Smooth muscle cell (in vitro differentiated cells): ENCODE data around the gene CEP164. TPM values are rescaled to one million over a fixed set of nuclear protein-coding genes. Genes with fewer than 3 reads are reported as not detected.

Source experiments
- DNase-seq: peaks from one replicate; lab custom pipeline; 2025; ENCODE audit not compliant: unreplicated experiment; lab: John Stamatoyannopoulos, UW
- H2AFZ ChIP-seq: fragments of 200-600 bp; sonication (generic); 2 replicates; pipeline ENCODE4 v1.6.0; 2016; ENCODE audit warnings: antibody characterized with exemption, low read depth, mild to moderate bottlenecking
- H3F3A ChIP-seq: fragments of 200-600 bp; sonication (generic); 2 replicates; pipeline ENCODE4 v1.6.0; 2017; ENCODE audit warnings: antibody characterized with exemption, low read depth
- H3K27ac ChIP-seq: fragments of 200-600 bp; sonication (generic); 2 replicates; pipeline ENCODE4 v1.5.1; 2016; ENCODE audit warnings: low read depth, mild to moderate bottlenecking
- H3K27me3 ChIP-seq: fragments of 200-600 bp; sonication (generic); 2 replicates; pipeline ENCODE4 v1.6.1; 2016; ENCODE audit warnings: low read depth, mild to moderate bottlenecking
- H3K36me3 ChIP-seq: fragments of 200-600 bp; sonication (generic); 2 replicates; pipeline ENCODE4 v1.5.1; 2016; ENCODE audit warnings: low read depth
- H3K4me1 ChIP-seq: fragments of 200-600 bp; sonication (generic); 2 replicates; pipeline ENCODE4 v1.5.1; 2016; ENCODE audit warnings: low read depth
- H3K4me2 ChIP-seq: fragments of 200-600 bp; sonication (generic); 2 replicates; pipeline ENCODE4 v1.6.0; 2016; ENCODE audit warnings: mild to moderate bottlenecking
- H3K4me3 ChIP-seq: fragments of 200-600 bp; sonication (generic); 2 replicates; pipeline ENCODE4 v1.5.1; 2016; ENCODE audit warnings: mild to moderate bottlenecking
- H3K79me2 ChIP-seq: fragments of 200-600 bp; sonication (generic); 2 replicates; pipeline ENCODE4 v1.6.0; 2016; ENCODE audit warnings: low read depth, mild to moderate bottlenecking
- H3K9ac ChIP-seq: fragments of 200-600 bp; sonication (generic); 2 replicates; pipeline ENCODE4 v1.6.0; 2016; ENCODE audit warnings: low read depth
- H3K9me3 ChIP-seq: fragments of 200-600 bp; sonication (generic); replicated peaks from 2 replicates; pipeline ENCODE4 v1.5.1; 2016; ENCODE audit warnings: low read depth
- H4K20me1 ChIP-seq: fragments of 200-600 bp; sonication (generic); 2 replicates; pipeline ENCODE4 v1.6.0; 2016; ENCODE audit warnings: low read depth
- CTCF ChIP-seq: fragments of 200-600 bp; sonication (generic); IDR thresholded peaks from 2 replicates; pipeline ENCODE4 v1.5.1; 2017; ENCODE audit warnings: borderline replicate concordance, mild to moderate bottlenecking, antibody characterized with exemption; ENCODE audit not compliant: insufficient read depth, poor library complexity, severe bottlenecking
- WGBS: methylation state at CpG from one replicate; pipeline ENCODE4 v1.1.7; 2016; ENCODE audit warnings: low lambda C conversion rate; 5-methylcytosine and 5-hydroxymethylcytosine counted together
- polyA plus RNA-seq: library from polyadenylated mRNA; unstranded; fragments of >200 nt; fragmentation: Nextera tagmentation; extraction: Ambion mirVana; gene quantifications from 2 replicates; pipeline ENCODE4 v1.2.1, GENCODE V29; 2016
- total RNA-seq: library from RNA; depleted of rRNA; stranded (reverse); fragments of >200 nt; gene quantifications from 2 replicates; pipeline ENCODE4 v1.2.3, GENCODE V29; 2014

CEP164 gene
- total and polyA plus RNA-seq, 2 experiments from 2014 or later, result 11.2 to 30.7 TPM

- no peak for DNase-seq
- H3K36me3 ChIP-seq, result no peaks in the 10 kb centered on the region
- no peaks in the 10 kb centered on the region for H3K4me1 ChIP-seq
- H4K20me1 ChIP-seq, result no peaks in the 10 kb centered on the region
- H3K27me3 ChIP-seq, result no peaks in the 10 kb centered on the region
- no peaks in the 10 kb centered on the region for H3F3A ChIP-seq
- H3K4me3 ChIP-seq, result no peak overlapping the region
- TF ChIP-seq CTCF, result no peak
- no peaks in the 10 kb centered on the region for H3K79me2 ChIP-seq
- no peak overlapping the region for H3K27ac ChIP-seq
- 96% methylated on average over 2 of the region's 2 CpGs for WGBS
- H2AFZ ChIP-seq, result no peak overlapping the region
- no peaks in the 10 kb centered on the region for H3K9me3 ChIP-seq
- no peak overlapping the region for H3K4me2 ChIP-seq
- no peak overlapping the region for H3K9ac ChIP-seq
Observed at GRCh38 chr11:117376517-117376916, 48.9 kb downstream of the CEP164 start.

GRCh38 chr11:117378976-117379865 lies 51.6 kb downstream of the CEP164 start:
- Histone ChIP-seq H3K27ac (no peak overlapping the region), H4K20me1 (no peaks in the 10 kb centered on the region), H3K9ac (no peak overlapping the region), H3F3A (peaks cover 5% of the 10 kb centered on the region), H3K4me3 (no peak overlapping the region), H3K27me3 (no peaks in the 10 kb centered on the region), H3K4me2 (no peak overlapping the region), H3K4me1 (no peaks in the 10 kb centered on the region), H3K9me3 (no peaks in the 10 kb centered on the region), H2AFZ (no peak overlapping the region), H3K36me3 (no peaks in the 10 kb centered on the region), H3K79me2 (no peaks in the 10 kb centered on the region)
- no peak for TF ChIP-seq CTCF
- no peak for DNase-seq
- 96% methylated on average over 12 of the region's 12 CpGs for WGBS

GRCh38 chr11:117380676-117381075 lies 53.0 kb downstream of the CEP164 start:
- H3K4me1 ChIP-seq, result no peaks in the 10 kb centered on the region
- no peaks in the 10 kb centered on the region for H4K20me1 ChIP-seq
- no peak overlapping the region for H2AFZ ChIP-seq
- DNase-seq, result no peak
- peaks cover 5% of the 10 kb centered on the region for H3F3A ChIP-seq
- no peak overlapping the region for H3K4me2 ChIP-seq
- no peaks in the 10 kb centered on the region for H3K79me2 ChIP-seq
- H3K27me3 ChIP-seq, result no peaks in the 10 kb centered on the region
- no peak overlapping the region for H3K27ac ChIP-seq
- no peak overlapping the region for H3K9ac ChIP-seq
- H3K36me3 ChIP-seq, result no peaks in the 10 kb centered on the region
- no peak for TF ChIP-seq CTCF
- H3K4me3 ChIP-seq, result no peak overlapping the region
- no peaks in the 10 kb centered on the region for H3K9me3 ChIP-seq
- WGBS, result 98% methylated on average over 4 of the region's 4 CpGs
